ENCODE measurements around the gene OR2AP1. TPM values are rescaled to one million over a fixed set of nuclear protein-coding genes. Genes with fewer than 3 reads are reported as not detected.

OR2AP1 gene
- total RNA-seq, 3 donors from 2014 or later (not counting 1 experiment from before 2014, with no cell fraction given): 0.23 to 0.55 (median 0.33) TPM

DNA sequence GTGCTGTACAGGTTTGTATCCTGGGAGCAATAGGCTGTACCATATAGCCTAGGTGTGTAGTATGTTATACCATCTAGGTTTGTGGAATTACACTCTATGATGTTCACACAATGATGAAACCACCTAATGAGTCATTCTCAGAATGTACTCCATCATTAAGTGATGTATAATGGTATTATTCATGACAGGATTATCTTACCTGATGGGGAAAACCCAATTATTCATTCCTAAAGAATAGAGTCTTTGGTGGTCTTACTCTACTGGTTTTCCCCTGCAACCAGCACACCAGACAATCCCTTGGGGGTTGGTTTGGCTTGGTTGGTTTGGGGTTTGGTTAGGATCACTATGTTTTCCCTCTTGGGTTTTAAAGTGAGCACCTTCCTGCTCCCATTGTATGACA, 51.8 kb downstream of the OR2AP1 start:
- Histone ChIP-seq H3K4me1 (ENCODE audit: control insufficient read depth, insufficient read depth, low read length) (no peaks in the 10 kb centered on the region), H3K27me3 (ENCODE audit: control insufficient read depth, insufficient read depth, low read length) (no peaks in the 10 kb centered on the region), H3K9me3 (ENCODE audit: control insufficient read depth, insufficient read depth, low read length) (no peaks in the 10 kb centered on the region), H3K36me3 (ENCODE audit: control insufficient read depth, insufficient read depth, low read length) (no peaks in the 10 kb centered on the region), H3K4me3 (ENCODE audit: low read length) (no peak overlapping the region), H3K27ac (ENCODE audit: low read length) (no peak overlapping the region)
- Mint-ChIP-seq H3K36me3 (no peaks in the 10 kb centered on the region), H3K4me3 (no peak overlapping the region), H3K27me3 (ENCODE audit: low read depth in 2 of 2) (peaks cover 16 to 25% of the 10 kb centered on the region in 2 donors), H3K27ac (no peak overlapping the region), H3K9me3 (no peaks in the 10 kb centered on the region), H3K4me1 (peaks cover 0 to 6% of the 10 kb centered on the region in 2 donors)
- DNase-seq (no peak), ATAC-seq (no peak)
- intact Hi-C loops (cut with micrococcal nuclease): no loop called here
- TF ChIP-seq, protein P1, sequence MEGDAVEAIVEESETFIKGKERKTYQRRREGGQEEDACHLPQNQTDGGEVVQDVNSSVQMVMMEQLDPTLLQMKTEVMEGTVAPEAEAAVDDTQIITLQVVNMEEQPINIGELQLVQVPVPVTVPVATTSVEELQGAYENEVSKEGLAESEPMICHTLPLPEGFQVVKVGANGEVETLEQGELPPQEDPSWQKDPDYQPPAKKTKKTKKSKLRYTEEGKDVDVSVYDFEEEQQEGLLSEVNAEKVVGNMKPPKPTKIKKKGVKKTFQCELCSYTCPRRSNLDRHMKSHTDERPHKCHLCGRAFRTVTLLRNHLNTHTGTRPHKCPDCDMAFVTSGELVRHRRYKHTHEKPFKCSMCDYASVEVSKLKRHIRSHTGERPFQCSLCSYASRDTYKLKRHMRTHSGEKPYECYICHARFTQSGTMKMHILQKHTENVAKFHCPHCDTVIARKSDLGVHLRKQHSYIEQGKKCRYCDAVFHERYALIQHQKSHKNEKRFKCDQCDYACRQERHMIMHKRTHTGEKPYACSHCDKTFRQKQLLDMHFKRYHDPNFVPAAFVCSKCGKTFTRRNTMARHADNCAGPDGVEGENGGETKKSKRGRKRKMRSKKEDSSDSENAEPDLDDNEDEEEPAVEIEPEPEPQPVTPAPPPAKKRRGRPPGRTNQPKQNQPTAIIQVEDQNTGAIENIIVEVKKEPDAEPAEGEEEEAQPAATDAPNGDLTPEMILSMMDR (IDR thresholded peaks at IDR 0.05): no peak

Other genes starting within 250 kb of the OR2AP1 start
- not detected for gene OR6C3, start 241.7 kb upstream of the OR2AP1 start, total RNA-seq
- gene OR6C75, start 209.5 kb upstream of the OR2AP1 start, total RNA-seq: not detected
- not detected for gene OR6C65, start 171.9 kb upstream of the OR2AP1 start, total RNA-seq
- not detected for gene OR6C76, start 146.2 kb upstream of the OR2AP1 start, total RNA-seq
- gene OR6C2, start 128.4 kb upstream of the OR2AP1 start, total RNA-seq: not detected
- gene OR6C70, start 102.3 kb upstream of the OR2AP1 start, total RNA-seq: not detected
- gene OR6C68, start 80.1 kb upstream of the OR2AP1 start, total RNA-seq: not detected
- not detected for gene OR6C4, start 22.9 kb upstream of the OR2AP1 start, total RNA-seq
- gene OR10P1, start 64.4 kb downstream of the OR2AP1 start, total RNA-seq: not detected
- 1 to 10 TPM; 2.8 to 4.6 (median 4.3) TPM for gene ITGA7, start 135.4 kb downstream of the OR2AP1 start, total RNA-seq
- gene BLOC1S1, start 143.6 kb downstream of the OR2AP1 start, total RNA-seq: 10 to 100 TPM; 75.8 to 83.7 (median 81.0) TPM
- 10 to 100 TPM in 2 of 3 donors, 1 to 10 TPM in 1; 9.6 to 19.0 (median 10.1) TPM for gene RDH5, start 147.9 kb downstream of the OR2AP1 start, total RNA-seq
- gene CD63, start 156.5 kb downstream of the OR2AP1 start, total RNA-seq: 100 to 1,000 TPM; 296 to 441 (median 319) TPM
- gene GDF11, start 170.7 kb downstream of the OR2AP1 start, total RNA-seq: 10 to 100 TPM in 2 of 3 donors, 1 to 10 TPM in 1; 9.2 to 12.1 (median 10.2) TPM
- 10 to 100 TPM; 50.5 to 57.0 (median 51.2) TPM for gene SARNP, start 245.3 kb downstream of the OR2AP1 start, total RNA-seq
- 10 to 100 TPM; 21.3 to 36.3 (median 23.1) TPM for gene ORMDL2, start 245.6 kb downstream of the OR2AP1 start, total RNA-seq

All from natural killer cell (primary cell).